GM12878 (cell line): Measurements from ENCODE around the gene TPM4. TPM values are rescaled to one million over a fixed set of nuclear protein-coding genes. Genes with fewer than 3 reads are reported as not detected.
A peak's percentile ranks its signal among the peaks of the same experiment; 100 is the strongest.

Source experiments
- BACH1 ChIP-seq: fragments of 450-650 bp; IDR thresholded peaks from 2 replicates; pipeline ENCODE4 v1.6.1; 2017; ENCODE audit warnings: mild to moderate bottlenecking, borderline replicate concordance
- BHLHE40 ChIP-seq, 2 experiments: fragments of 450-650 bp in 1 of 2; IDR thresholded peaks; 2 replicates each; pipeline ENCODE4 v1.6.1; 2011 to 2017; ENCODE audit warnings: low read depth in 2 of 2, borderline replicate concordance in 1 of 2, improper control_type of control experiment in 1 of 2, low read length in 1 of 2, mild to moderate bottlenecking in 1 of 2
- BRCA1 ChIP-seq: IDR thresholded peaks from 2 replicates; pipeline ENCODE4 v1.6.1; 2011; ENCODE audit warnings: low read depth, low read length, improper control_type of control experiment
- CBX3 ChIP-seq: fragments of 200-600 bp; sonication (generic); IDR thresholded peaks from 2 replicates; pipeline ENCODE4 v1.6.1; 2016; ENCODE audit warnings: low read depth, borderline replicate concordance
- GATAD2B ChIP-seq: fragments of 450-650 bp; conservative IDR thresholded peaks from 2 replicates; pipeline ENCODE4 v1.6.1; 2017; ENCODE audit warnings: low read depth, mild to moderate bottlenecking, moderate library complexity
- HDAC6 ChIP-seq: fragments of 200-600 bp; sonication (generic); IDR thresholded peaks from one replicate; pipeline ENCODE4 v1.8.0; 2017; ENCODE audit warnings: antibody characterized with exemption; ENCODE audit not compliant: unreplicated experiment
- KAT2A ChIP-seq: conservative IDR thresholded peaks from 2 replicates; pipeline ENCODE4 v1.6.1; 2011; ENCODE audit warnings: low read depth, low read length; ENCODE audit not compliant: control insufficient read depth
- KLF5 ChIP-seq: fragments of 450-650 bp; IDR thresholded peaks from 2 replicates; pipeline ENCODE4 v1.6.1; 2014; ENCODE audit warnings: mild to moderate bottlenecking; ENCODE audit not compliant: partially characterized antibody
- MEF2A ChIP-seq: IDR thresholded peaks from 2 replicates; pipeline ENCODE4 v1.6.1; 2011; ENCODE audit warnings: low read depth, mild to moderate bottlenecking, low read length, moderate library complexity; ENCODE audit not compliant: insufficient read depth
- MLLT1 ChIP-seq: fragments of 450-650 bp; IDR thresholded peaks from 2 replicates; pipeline ENCODE4 v1.6.1; 2016; ENCODE audit warnings: mild to moderate bottlenecking
- NR2C1 ChIP-seq: fragments of 450-650 bp; IDR thresholded peaks from 2 replicates; pipeline ENCODE4 v1.6.1; 2017; ENCODE audit warnings: antibody characterized with exemption, mild to moderate bottlenecking, moderate library complexity
- PAX8 ChIP-seq: fragments of 450-650 bp; IDR thresholded peaks from 2 replicates; pipeline ENCODE4 v1.6.1; 2017; ENCODE audit warnings: mild to moderate bottlenecking, moderate library complexity
- RELA ChIP-seq: fragments of 450-650 bp; IDR thresholded peaks from 2 replicates; pipeline ENCODE4 v1.8.0; 2014; ENCODE audit warnings: borderline replicate concordance; ENCODE audit not compliant: partially characterized antibody
- RUNX3 ChIP-seq: IDR thresholded peaks from 2 replicates; pipeline ENCODE4 v1.6.1; 2012; ENCODE audit warnings: low read length, inconsistent platforms
- SMAD1 ChIP-seq: fragments of 450-650 bp; IDR thresholded peaks from 2 replicates; pipeline ENCODE4 v1.6.1; 2018; ENCODE audit warnings: mild to moderate bottlenecking, low read depth; ENCODE audit not compliant: partially characterized antibody
- SP1 ChIP-seq: IDR thresholded peaks from one replicate; pipeline ENCODE4 v1.6.1; 2011; ENCODE audit warnings: low read depth, low read length
- SUZ12 ChIP-seq: fragments of 200-600 bp; sonication (generic); IDR thresholded peaks from one replicate; pipeline ENCODE4 v1.6.1; 2018; ENCODE audit warnings: antibody characterized with exemption, mild to moderate bottlenecking; ENCODE audit not compliant: unreplicated experiment
- TCF3 ChIP-seq: IDR thresholded peaks from 2 replicates; pipeline ENCODE4 v1.6.1; 2012; ENCODE audit warnings: low read depth, mild to moderate bottlenecking, low read length, borderline replicate concordance; ENCODE audit not compliant: insufficient read depth
- TCF7 ChIP-seq: IDR thresholded peaks from 2 replicates; pipeline ENCODE4 v1.6.1; 2014; ENCODE audit warnings: antibody characterized with exemption, borderline replicate concordance
- YY1 ChIP-seq: IDR thresholded peaks from 2 replicates; pipeline ENCODE4 v1.6.1; 2011; ENCODE audit warnings: low read depth, mild to moderate bottlenecking, low read length
- ZBED1 ChIP-seq: IDR thresholded peaks from 2 replicates; pipeline ENCODE4 v1.6.1; 2016; ENCODE audit warnings: borderline replicate concordance
- ZNF384 ChIP-seq: IDR thresholded peaks from 2 replicates; pipeline ENCODE4 v1.6.1; 2012; ENCODE audit warnings: low read depth, mild to moderate bottlenecking, low read length, improper control_type of control experiment, borderline replicate concordance
- polyA plus RNA-seq, 11 experiments: library from polyadenylated mRNA; depleted of rRNA in 4 of 11; unstranded in 6 of 11; stranded (reverse) in 5 of 11; fragments of >200 nt; fragmentation: Nextera tagmentation in 4 of 11; fragmentation: Illumina TruSeq in 1 of 11; extraction: Ambion mirVana in 4 of 11; extraction: Trizol in 1 of 11; gene quantifications; 1 replicate in 1 of 11; 2 replicates in 10 of 11; pipeline versions ENCODE4 v1.2.1 to v1.2.3, GENCODE V29; 2011 to 2016; ENCODE audit warnings: inconsistent platforms in 2 of 11, missing spikeins in 2 of 11, low read depth in 1 of 11
- total RNA-seq, 4 experiments: library from RNA; depleted of rRNA in 3 of 4; stranded (reverse); fragments of >200 nt in 3 of 4; fragmentation: Illumina TruSeq in 1 of 4; extraction: Trizol in 1 of 4; gene quantifications; 2 replicates each; pipeline versions ENCODE4 v1.2.1 to v1.2.3, GENCODE V29; 2013 to 2021
- TF ChIP-seq, protein P1 (sequence below), 3 experiments: IDR thresholded peaks in 2 of 3; conservative IDR thresholded peaks in 1 of 3; 2 replicates each; pipeline ENCODE4 v1.5.1; 2011; ENCODE audit warnings: low read depth in 3 of 3, low read length in 3 of 3, mild to moderate bottlenecking in 3 of 3, control low read depth in 2 of 3, moderate library complexity in 2 of 3, inconsistent platforms in 1 of 3, mixed read lengths in 1 of 3; ENCODE audit not compliant: control insufficient read depth in 2 of 3, insufficient read depth in 1 of 3; ENCODE audit errors: extremely low read depth in 1 of 3
- TF ChIP-seq, protein P2 (sequence below): fragments of 450-650 bp; IDR thresholded peaks from 2 replicates; pipeline ENCODE4 v1.6.1; 2018; ENCODE audit warnings: borderline replicate concordance, mild to moderate bottlenecking; ENCODE audit not compliant: partially characterized antibody
- TF ChIP-seq, protein P3 (sequence below): IDR thresholded peaks from 2 replicates; pipeline ENCODE4 v1.6.1; 2011; ENCODE audit warnings: low read depth, mild to moderate bottlenecking, low read length, moderate library complexity, borderline replicate concordance; ENCODE audit errors: extremely low read depth

Gene TPM4
- total and polyA plus RNA-seq, 10 of the 15 experiments (the other 5 are each of a cell fraction or from before 2014, with no cell fraction given) = 183 to 620 (median 407) TPM

GRCh38 chr19:16111909-16112752 is 35.8 kb downstream of the TPM4 start (continued):
- TF ChIP-seq NR2C1 (no peak), TCF3 (no peak), ZNF384 (no peak), YY1 (no peak), ZBED1 (no peak), GATAD2B (no peak), BRCA1 (no peak), SP1 (no peak), RELA (no peak), CBX3 (no peak), RUNX3 (no peak), PAX8 (no peak), BHLHE40 (IDR thresholded peaks at IDR 0.05; ENCODE audit: borderline replicate concordance in 1 of 2, low read depth in 2 of 2, low read length in 1 of 2) (no peak), SUZ12 (no peak), HDAC6 (no peak), KAT2A (no peak), BACH1 (no peak), MLLT1 (peak; percentile 62; the same call in 1 of the 2 replicates), SMAD1 (peak; percentile 40), TCF7 (no peak), KLF5 (peak; percentile 9), MEF2A (no peak)
- TF ChIP-seq, protein P1, sequence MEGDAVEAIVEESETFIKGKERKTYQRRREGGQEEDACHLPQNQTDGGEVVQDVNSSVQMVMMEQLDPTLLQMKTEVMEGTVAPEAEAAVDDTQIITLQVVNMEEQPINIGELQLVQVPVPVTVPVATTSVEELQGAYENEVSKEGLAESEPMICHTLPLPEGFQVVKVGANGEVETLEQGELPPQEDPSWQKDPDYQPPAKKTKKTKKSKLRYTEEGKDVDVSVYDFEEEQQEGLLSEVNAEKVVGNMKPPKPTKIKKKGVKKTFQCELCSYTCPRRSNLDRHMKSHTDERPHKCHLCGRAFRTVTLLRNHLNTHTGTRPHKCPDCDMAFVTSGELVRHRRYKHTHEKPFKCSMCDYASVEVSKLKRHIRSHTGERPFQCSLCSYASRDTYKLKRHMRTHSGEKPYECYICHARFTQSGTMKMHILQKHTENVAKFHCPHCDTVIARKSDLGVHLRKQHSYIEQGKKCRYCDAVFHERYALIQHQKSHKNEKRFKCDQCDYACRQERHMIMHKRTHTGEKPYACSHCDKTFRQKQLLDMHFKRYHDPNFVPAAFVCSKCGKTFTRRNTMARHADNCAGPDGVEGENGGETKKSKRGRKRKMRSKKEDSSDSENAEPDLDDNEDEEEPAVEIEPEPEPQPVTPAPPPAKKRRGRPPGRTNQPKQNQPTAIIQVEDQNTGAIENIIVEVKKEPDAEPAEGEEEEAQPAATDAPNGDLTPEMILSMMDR (IDR thresholded peaks at IDR 0.05 in 2 of 3, conservative IDR thresholded peaks at IDR 0.05 in 1 of 3; ENCODE audit: control insufficient read depth in 2 of 3, extremely low read depth in 1 of 3, insufficient read depth in 1 of 3, low read depth in 3 of 3, low read length in 3 of 3) = no peak
- TF ChIP-seq, protein P2, sequence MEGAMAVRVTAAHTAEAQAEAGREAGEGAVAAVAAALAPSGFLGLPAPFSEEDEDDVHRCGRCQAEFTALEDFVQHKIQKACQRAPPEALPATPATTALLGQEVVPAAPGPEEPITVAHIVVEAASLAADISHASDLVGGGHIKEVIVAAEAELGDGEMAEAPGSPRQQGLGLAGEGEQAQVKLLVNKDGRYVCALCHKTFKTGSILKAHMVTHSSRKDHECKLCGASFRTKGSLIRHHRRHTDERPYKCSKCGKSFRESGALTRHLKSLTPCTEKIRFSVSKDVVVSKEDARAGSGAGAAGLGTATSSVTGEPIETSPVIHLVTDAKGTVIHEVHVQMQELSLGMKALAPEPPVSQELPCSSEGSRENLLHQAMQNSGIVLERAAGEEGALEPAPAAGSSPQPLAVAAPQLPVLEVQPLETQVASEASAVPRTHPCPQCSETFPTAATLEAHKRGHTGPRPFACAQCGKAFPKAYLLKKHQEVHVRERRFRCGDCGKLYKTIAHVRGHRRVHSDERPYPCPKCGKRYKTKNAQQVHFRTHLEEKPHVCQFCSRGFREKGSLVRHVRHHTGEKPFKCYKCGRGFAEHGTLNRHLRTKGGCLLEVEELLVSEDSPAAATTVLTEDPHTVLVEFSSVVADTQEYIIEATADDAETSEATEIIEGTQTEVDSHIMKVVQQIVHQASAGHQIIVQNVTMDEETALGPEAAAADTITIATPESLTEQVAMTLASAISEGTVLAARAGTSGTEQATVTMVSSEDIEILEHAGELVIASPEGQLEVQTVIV = peak; percentile 7
- TF ChIP-seq, protein P3, sequence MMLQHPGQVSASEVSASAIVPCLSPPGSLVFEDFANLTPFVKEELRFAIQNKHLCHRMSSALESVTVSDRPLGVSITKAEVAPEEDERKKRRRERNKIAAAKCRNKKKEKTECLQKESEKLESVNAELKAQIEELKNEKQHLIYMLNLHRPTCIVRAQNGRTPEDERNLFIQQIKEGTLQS = no peak
